ENCODE measurements around the gene HS6ST3. TPM values are rescaled to one million over a fixed set of nuclear protein-coding genes. Genes with fewer than 3 reads are reported as not detected.

Gene HS6ST3
- total RNA-seq, 1 donor: not detected

- DNase-seq (ENCODE audit: low read depth in 2 of 3, low spot score in 2 of 3): no peak
Observed at GRCh38 chr13:96421314-96421713, 331.4 kb downstream of the HS6ST3 start.

GRCh38 chr13:96422002-96422401, 332.1 kb downstream of the HS6ST3 start:
- DNase-seq (ENCODE audit: low read depth in 2 of 3, low spot score in 2 of 3): no peak

GRCh38 chr13:96426167-96426566, 336.3 kb downstream of the HS6ST3 start:
- no peak for DNase-seq (ENCODE audit: low read depth in 2 of 3, low spot score in 2 of 3)

- DNase-seq (ENCODE audit: low read depth in 2 of 3, low spot score in 2 of 3): no peak
Observed at GRCh38 chr13:96428911-96429310, 339.0 kb downstream of the HS6ST3 start.

GRCh38 chr13:96431044-96431581, 341.2 kb downstream of the HS6ST3 start:
- DNase-seq (ENCODE audit: low read depth in 2 of 3, low spot score in 2 of 3): no peak

GRCh38 chr13:96444676-96445075, 354.8 kb downstream of the HS6ST3 start:
- no peak for DNase-seq (ENCODE audit: low read depth in 2 of 3, low spot score in 2 of 3)

GRCh38 chr13:96449920-96450319, 360.0 kb downstream of the HS6ST3 start:
- no peak for DNase-seq (ENCODE audit: low read depth in 2 of 3, low spot score in 2 of 3)

- DNase-seq (ENCODE audit: low read depth in 2 of 3, low spot score in 2 of 3): no peak
Observed at GRCh38 chr13:96450326-96451020, 360.6 kb downstream of the HS6ST3 start.

- DNase-seq (ENCODE audit: low read depth in 2 of 3, low spot score in 2 of 3): no peak
Observed at GRCh38 chr13:96454466-96454865, 364.6 kb downstream of the HS6ST3 start.

GRCh38 chr13:96460609-96461008, 370.7 kb downstream of the HS6ST3 start:
- DNase-seq (ENCODE audit: low read depth in 2 of 3, low spot score in 2 of 3): no peak

- DNase-seq (ENCODE audit: low read depth in 2 of 3, low spot score in 2 of 3): no peak
Observed at GRCh38 chr13:96473526-96474180, 383.7 kb downstream of the HS6ST3 start.

- DNase-seq (ENCODE audit: low read depth in 2 of 3, low spot score in 2 of 3): no peak
Observed at GRCh38 chr13:96474181-96474557, 384.3 kb downstream of the HS6ST3 start.

GRCh38 chr13:96475103-96475502, 385.2 kb downstream of the HS6ST3 start:
- no peak for DNase-seq (ENCODE audit: low read depth in 2 of 3, low spot score in 2 of 3)

GRCh38 chr13:96481482-96481881, 391.6 kb downstream of the HS6ST3 start:
- no peak for DNase-seq (ENCODE audit: low read depth in 2 of 3, low spot score in 2 of 3)

- no peak for DNase-seq (ENCODE audit: low read depth in 2 of 3, low spot score in 2 of 3)
Observed at GRCh38 chr13:96490496-96490989, 400.6 kb downstream of the HS6ST3 start.

GRCh38 chr13:96491103-96491502, 401.2 kb downstream of the HS6ST3 start:
- no peak for DNase-seq (ENCODE audit: low read depth in 2 of 3, low spot score in 2 of 3)

- DNase-seq (ENCODE audit: low read depth in 2 of 3, low spot score in 2 of 3): no peak
Observed at GRCh38 chr13:96492766-96493165, 402.9 kb downstream of the HS6ST3 start.

- no peak for DNase-seq (ENCODE audit: low read depth in 2 of 3, low spot score in 2 of 3)
Observed at GRCh38 chr13:96499656-96500055, 409.7 kb downstream of the HS6ST3 start.

- no peak for DNase-seq (ENCODE audit: low read depth in 2 of 3, low spot score in 2 of 3)
Observed at GRCh38 chr13:96500953-96501352, 411.0 kb downstream of the HS6ST3 start.

GRCh38 chr13:96503481-96503880, 413.6 kb downstream of the HS6ST3 start:
- DNase-seq (ENCODE audit: low read depth in 2 of 3, low spot score in 2 of 3): no peak

- no peak for DNase-seq (ENCODE audit: low read depth in 2 of 3, low spot score in 2 of 3)
Observed at GRCh38 chr13:96511587-96511986, 421.7 kb downstream of the HS6ST3 start.

GRCh38 chr13:96519380-96519779, 429.5 kb downstream of the HS6ST3 start:
- no peak for DNase-seq (ENCODE audit: low read depth in 2 of 3, low spot score in 2 of 3)

Data from hematopoietic multipotent progenitor cell (in vitro differentiated cells).